Measurements from ENCODE around the gene CCDC38. TPM values are rescaled to one million over a fixed set of nuclear protein-coding genes. Genes with fewer than 3 reads are reported as not detected.

Gene CCDC38
- total and polyA plus RNA-seq, 4 donors = 0.46 to 1.4 (median 0.93) TPM

GRCh38 chr12:95967301-95967700 is 24.9 kb upstream of the CCDC38 start:
- Histone ChIP-seq H3K4me3 (ENCODE audit: low read depth in 1 of 3, low read length in 3 of 3) (no peak overlapping the region), H3K9me3 (ENCODE audit: control insufficient read depth in 4 of 4, low read length in 3 of 4) (no peaks in the 10 kb centered on the region), H3K9ac (ENCODE audit: low read depth in 1 of 2, low read length in 2 of 2) (no peak overlapping the region), H3K4me1 (ENCODE audit: control insufficient read depth in 4 of 4, insufficient read depth in 4 of 4, low read length in 3 of 4) (peaks cover 8 to 29% (median 18%) of the 10 kb centered on the region in 4 donors), H3K27ac (ENCODE audit: low read depth in 1 of 2, low read length in 2 of 2) (peak overlapping the region; percentile 36 to 65), H3K27me3 (ENCODE audit: control insufficient read depth in 4 of 4, insufficient read depth in 4 of 4, low read length in 3 of 4) (no peaks in the 10 kb centered on the region), H3K36me3 (ENCODE audit: control insufficient read depth in 4 of 4, insufficient read depth in 3 of 4, low read depth in 1 of 4, low read length in 3 of 4) (peaks cover 1 to 9% (median 8%) of the 10 kb centered on the region in 4 donors)
- 97% methylated on average over 2 of the region's 2 CpGs for WGBS
- DNase-seq (ENCODE audit: low spot score) = no peak
- TF ChIP-seq GABPA (IDR thresholded peaks at IDR 0.05 in 1 of 2, conservative IDR thresholded peaks at IDR 0.05 in 1 of 2) (no peak), RAD21 (IDR thresholded peaks at IDR 0.05) (no peak), ATF3 (IDR thresholded peaks at IDR 0.05) (no peak), HNF4G (IDR thresholded peaks at IDR 0.05) (no peak), ZBTB33 (IDR thresholded peaks at IDR 0.05) (no peak), HNF4A (conservative IDR thresholded peaks at IDR 0.05) (no peak), NR2F2 (IDR thresholded peaks at IDR 0.05) (no peak)

- TF ChIP-seq CTCF (IDR thresholded peaks at IDR 0.05; ENCODE audit: low read depth, low read length, missing input control) (no peak), JUND (IDR thresholded peaks at IDR 0.05) (peak in 1 of 2 donors; percentile 14), RXRA (IDR thresholded peaks at IDR 0.05) (peak; percentile 78 to 81), ZBTB33 (IDR thresholded peaks at IDR 0.05) (peak; percentile 26), FOXA1 (IDR thresholded peaks at IDR 0.05) (peak; percentile 81), YY1 (IDR thresholded peaks at IDR 0.05) (peak; percentile 76), RAD21 (IDR thresholded peaks at IDR 0.05) (peak in 1 of 2 donors; percentile 38), SP1 (IDR thresholded peaks at IDR 0.05) (peak; percentile 94), NR2F2 (IDR thresholded peaks at IDR 0.05) (peak; percentile 90), MAX (IDR thresholded peaks at IDR 0.05) (peak; percentile 30), HNF4G (IDR thresholded peaks at IDR 0.05) (peak; percentile 86), ATF3 (IDR thresholded peaks at IDR 0.05) (no peak), TAF1 (conservative IDR thresholded peaks at IDR 0.05) (no peak), REST (IDR thresholded peaks at IDR 0.05) (peak; percentile 61), HNF4A (conservative IDR thresholded peaks at IDR 0.05) (peak; percentile 92 to 96), FOXA2 (IDR thresholded peaks at IDR 0.05) (peak; percentile 96), GABPA (IDR thresholded peaks at IDR 0.05 in 1 of 2, conservative IDR thresholded peaks at IDR 0.05 in 1 of 2) (no peak), EGR1 (IDR thresholded peaks at IDR 0.05; ENCODE audit: low read depth in 2 of 2) (no peak)
- H3K4me3 ChIP-seq (ENCODE audit: low read depth in 1 of 3, low read length in 3 of 3) = no peak overlapping the region
- peak overlapping the region; percentile 63 to 65 for H3K27ac ChIP-seq (ENCODE audit: low read depth in 1 of 2, low read length in 2 of 2)
- no peak overlapping the region for H3K9ac ChIP-seq (ENCODE audit: low read depth in 1 of 2, low read length in 2 of 2)
- DNase-seq (ENCODE audit: low spot score) = no peak
- no peaks in the 10 kb centered on the region for H3K9me3 ChIP-seq (ENCODE audit: control insufficient read depth in 4 of 4, low read length in 3 of 4)
- WGBS = 32% methylated on average over 7 of the region's 7 CpGs
- peaks cover 1 to 14% (median 12%) of the 10 kb centered on the region in 4 donors for H3K36me3 ChIP-seq (ENCODE audit: control insufficient read depth in 4 of 4, insufficient read depth in 3 of 4, low read depth in 1 of 4, low read length in 3 of 4)
- H3K27me3 ChIP-seq (ENCODE audit: control insufficient read depth in 4 of 4, insufficient read depth in 4 of 4, low read length in 3 of 4) = no peaks in the 10 kb centered on the region
- peaks cover 8 to 26% (median 16%) of the 10 kb centered on the region in 4 donors for H3K4me1 ChIP-seq (ENCODE audit: control insufficient read depth in 4 of 4, insufficient read depth in 4 of 4, low read length in 3 of 4)
These were observed 24.0 kb upstream of the CCDC38 start for GRCh38 chr12:95966287-95966870.
